ENCODE results near the gene FBH1.

Gene FBH1

GRCh38 chr10:5983774-5984173 is 93.7 kb downstream of the FBH1 start:
- no peaks in the 10 kb centered on the region for H3K36me3 ChIP-seq (ENCODE audit: control insufficient read depth, insufficient read depth, low read length)
- H3K4me1 ChIP-seq (ENCODE audit: control insufficient read depth, insufficient read depth, low read length), result no peaks in the 10 kb centered on the region
- no peak overlapping the region for H3K4me3 ChIP-seq (ENCODE audit: low read depth, low read length)
- H3K27ac ChIP-seq (ENCODE audit: low read depth, low read length), result no peak overlapping the region
- H3K9me3 ChIP-seq (ENCODE audit: control insufficient read depth, insufficient read depth, low read length), result no peaks in the 10 kb centered on the region
- no peak overlapping the region for H3K9ac ChIP-seq (ENCODE audit: low read depth, low read length)
- H3K27me3 ChIP-seq (ENCODE audit: control insufficient read depth, insufficient read depth, low read length), result peaks cover 10% of the 10 kb centered on the region

DNA sequence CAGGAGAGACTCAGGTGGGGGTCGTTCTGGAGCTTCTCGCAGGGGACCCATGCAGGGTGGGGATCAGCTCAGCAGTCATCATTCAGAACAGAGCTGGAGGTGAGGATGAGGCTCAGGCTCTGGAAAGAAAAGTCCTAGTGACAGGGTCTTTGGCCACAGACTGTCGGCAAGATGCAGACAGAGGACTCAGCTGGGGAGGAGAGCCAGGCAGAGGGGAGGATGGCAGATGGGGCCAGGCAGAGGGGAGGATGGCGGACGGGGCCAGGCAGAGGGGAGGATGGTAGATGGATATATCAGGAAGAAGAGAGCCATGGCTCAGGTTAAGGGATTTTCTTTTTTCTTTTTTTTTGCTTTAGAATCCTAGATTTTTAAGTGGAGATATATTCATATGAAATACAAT is 95.0 kb downstream of the FBH1 start:
- Histone ChIP-seq H3K9ac (ENCODE audit: low read depth, low read length) (no peak overlapping the region), H3K27me3 (ENCODE audit: control insufficient read depth, insufficient read depth, low read length) (no peaks in the 10 kb centered on the region; the same call in 1 of the 2 replicates), H3K9me3 (ENCODE audit: control insufficient read depth, insufficient read depth, low read length) (no peaks in the 10 kb centered on the region), H3K4me3 (ENCODE audit: low read depth, low read length) (no peak overlapping the region), H3K27ac (ENCODE audit: low read depth, low read length) (no peak overlapping the region), H3K4me1 (ENCODE audit: control insufficient read depth, insufficient read depth, low read length) (no peaks in the 10 kb centered on the region), H3K36me3 (ENCODE audit: control insufficient read depth, insufficient read depth, low read length) (no peaks in the 10 kb centered on the region)

All from HUES48 (cell line).